DMS79 (cell line): ENCODE measurements around the gene ZNF432.

Source experiments
- DNase-seq: peaks from one replicate; lab custom pipeline; 2025; lab: John Stamatoyannopoulos, UW

Gene ZNF432

DNA sequence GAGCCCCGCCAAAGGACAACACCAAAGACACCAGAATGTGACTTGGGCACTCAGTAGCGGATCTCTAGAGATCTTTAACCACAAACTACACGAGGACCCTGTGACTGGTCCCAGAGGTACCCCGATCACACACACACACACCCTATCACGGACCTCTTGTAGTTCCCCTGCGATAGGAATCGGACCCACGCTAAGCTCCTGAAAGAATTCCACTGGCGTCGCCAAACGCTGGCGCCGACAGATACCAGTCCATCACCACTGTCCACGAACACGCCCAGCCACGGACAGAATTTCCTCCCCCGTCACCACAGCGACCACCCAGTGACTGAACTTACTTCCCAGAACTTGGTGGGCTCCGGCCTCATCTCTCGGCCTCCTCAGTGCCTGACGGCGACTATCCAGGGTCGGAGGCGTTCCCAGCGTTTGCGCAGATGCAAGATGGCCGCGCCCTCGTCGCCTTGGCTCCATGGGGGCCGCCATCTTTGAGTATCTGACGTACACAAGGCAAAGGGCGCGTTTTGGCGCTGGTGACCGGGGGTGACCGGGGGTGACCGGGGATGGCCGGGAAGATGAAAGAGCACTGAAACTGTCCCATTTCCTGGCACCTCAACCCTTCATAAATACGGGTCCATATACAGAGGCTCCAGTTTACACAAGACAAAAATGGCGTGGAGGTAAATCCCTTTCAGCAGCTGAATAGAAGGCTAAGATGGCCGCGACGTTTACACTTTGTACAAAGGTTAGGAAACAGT is 40.7 kb downstream of the ZNF432 start, which contains the start of gene ZNF615:
Gene ZNF615, minus strand, starts transcription at position 406 of the 752 bp plus-strand sequence. CDS start 4,500 bp downstream, outside the sequence.
- peak; percentile 76 for DNase-seq

DNA sequence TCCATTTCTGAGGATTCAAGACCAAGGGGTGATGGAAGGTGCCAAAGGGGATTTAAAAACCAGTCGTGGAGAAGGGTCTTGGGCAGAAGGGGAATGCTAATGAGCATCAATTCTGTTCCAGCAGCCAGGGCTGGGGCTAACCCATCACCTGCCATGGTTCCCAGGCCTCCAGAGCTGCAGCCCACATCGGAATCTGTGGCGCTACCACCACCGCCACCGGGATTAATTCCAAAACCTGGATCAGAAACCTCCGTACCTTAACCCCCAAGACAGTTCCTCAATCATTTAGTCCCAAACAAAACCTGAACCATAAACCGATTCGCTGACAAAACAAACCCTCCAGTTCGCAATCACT is 41.2 kb downstream of the ZNF432 start:
- DNase-seq: no peak

DNA sequence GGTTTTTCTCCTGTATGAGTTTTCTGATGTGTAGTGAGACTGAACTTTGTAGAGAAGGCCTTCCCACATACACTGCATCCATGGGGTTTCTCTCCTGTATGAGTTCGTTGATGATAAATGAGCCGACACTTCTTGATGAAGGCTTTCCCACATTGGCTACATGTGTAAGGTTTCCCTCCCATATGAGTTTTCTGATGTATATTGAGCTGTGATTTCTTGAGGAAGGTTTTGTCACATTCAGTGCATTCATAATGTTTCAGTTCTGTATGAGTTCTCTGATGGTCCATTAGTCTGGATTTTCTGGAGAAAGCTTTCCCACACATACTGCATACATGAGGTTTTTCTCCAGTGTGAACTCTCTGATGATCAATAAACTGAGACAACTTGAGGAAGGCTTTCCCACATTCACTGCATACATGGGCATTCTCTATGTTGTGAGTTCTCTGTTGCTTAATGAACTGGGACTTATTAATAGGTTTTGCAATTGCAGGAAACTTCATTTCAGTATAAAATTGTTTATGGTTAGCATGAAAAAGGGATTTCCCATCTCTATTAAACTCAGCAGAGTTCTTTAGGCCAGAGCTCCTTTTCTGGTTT is 54.5 kb downstream of the ZNF432 start:
- DNase-seq: no peak

DNA sequence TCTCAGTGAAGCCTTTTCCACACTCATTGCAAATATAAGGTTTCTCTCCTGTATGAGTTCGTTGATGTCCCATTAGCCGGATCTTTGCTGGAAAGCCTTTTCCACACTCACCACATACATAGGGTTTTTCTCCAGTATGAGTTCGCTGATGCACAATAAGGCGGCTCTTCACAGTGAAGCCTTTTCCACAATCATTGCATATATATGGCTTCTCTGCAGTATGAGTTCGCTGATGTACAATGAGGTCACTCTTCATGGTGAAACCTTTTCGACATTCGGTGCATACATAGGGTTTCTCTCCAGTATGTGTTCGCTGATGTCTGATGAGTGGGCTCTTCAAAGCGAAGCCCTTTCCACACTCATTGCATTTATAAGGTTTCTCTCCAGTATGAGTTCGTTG is 55.2 kb downstream of the ZNF432 start:
- no peak for DNase-seq

DNA sequence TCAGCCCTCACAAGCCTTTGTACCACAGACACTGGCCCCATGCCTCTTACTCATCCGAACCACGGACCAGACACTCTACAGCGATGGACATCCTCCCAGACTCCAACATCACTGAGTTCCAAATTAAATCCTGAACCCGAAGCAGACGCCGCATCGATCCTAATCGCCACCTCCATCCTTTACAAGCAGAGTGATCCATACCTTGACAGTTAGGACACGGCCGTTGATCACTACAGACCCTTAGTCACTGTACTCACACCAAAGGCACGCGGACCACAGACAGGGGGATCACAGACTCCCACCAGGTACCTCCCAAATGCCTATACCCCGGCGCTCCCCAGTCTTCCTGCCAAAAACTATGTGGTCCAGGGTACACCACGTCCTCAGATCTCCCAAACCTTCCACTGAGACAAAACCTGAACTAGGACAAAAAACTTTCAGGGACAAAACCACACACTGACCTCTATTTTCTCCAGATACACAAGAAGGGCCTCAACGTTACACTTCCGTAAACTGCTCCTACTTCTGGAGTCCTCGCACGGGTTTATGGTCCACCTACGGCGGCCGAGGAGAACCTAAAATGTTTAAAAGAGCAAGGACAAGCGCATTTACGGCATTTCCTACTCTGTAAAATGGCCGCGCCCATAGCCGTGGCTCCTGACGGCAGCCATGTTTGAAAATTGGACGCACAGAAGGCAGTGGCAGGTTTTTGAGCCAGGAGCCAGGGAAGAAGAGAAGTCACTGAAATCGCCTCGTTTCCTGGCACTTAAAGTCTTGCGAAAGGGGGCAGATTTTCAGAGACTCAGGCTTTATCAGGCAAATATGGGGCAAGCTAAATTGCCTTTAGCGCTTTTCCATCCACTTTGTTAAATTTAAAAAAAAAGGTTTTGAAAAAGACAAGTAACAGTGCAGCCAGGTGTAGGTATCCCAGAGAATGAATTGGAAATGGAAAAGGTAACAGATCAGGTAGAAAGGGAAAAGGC is 62.0 kb downstream of the ZNF432 start, which contains the start of gene ZNF350:
Gene ZNF350, minus strand, starts transcription at position 532 of the 983 bp plus-strand sequence. CDS start 12,480 bp downstream, outside the sequence.
- DNase-seq: peak; percentile 72

DNA sequence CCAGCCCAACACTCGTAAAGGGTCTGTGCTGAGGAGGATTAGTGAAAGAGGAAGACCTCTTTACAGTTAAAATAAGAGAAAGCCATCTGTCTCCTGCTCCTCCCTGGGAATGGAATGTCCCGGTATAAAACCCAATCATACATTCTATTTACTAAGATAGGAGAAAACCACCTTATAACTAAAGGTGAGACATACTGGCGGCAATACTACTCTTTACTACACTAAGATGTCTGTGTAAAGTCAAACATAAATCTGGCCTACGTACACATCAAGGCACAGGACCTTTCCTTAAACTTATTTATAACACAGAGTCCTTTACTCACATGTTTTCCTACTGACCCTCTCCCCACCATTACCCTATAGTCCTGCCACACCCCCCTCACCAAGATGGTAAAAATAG is 65.3 kb downstream of the ZNF432 start:
- no peak for DNase-seq
